ES-I3 (cell line): ENCODE measurements around the gene COL23A1.

Experiments
- H3K36me3 ChIP-seq: 2 replicates; pipeline ENCODE4 v1.6.1; 2013; ENCODE audit warnings: mild to moderate bottlenecking, low read length, control low read depth, moderate library complexity; ENCODE audit not compliant: insufficient read depth
- H3K4me1 ChIP-seq: 2 replicates; pipeline ENCODE4 v1.6.1; 2013; ENCODE audit warnings: mild to moderate bottlenecking, control low read depth, low read length; ENCODE audit not compliant: insufficient read depth
- H3K9ac ChIP-seq: 2 replicates; pipeline ENCODE4 v1.6.1; 2013; ENCODE audit warnings: low read depth, mild to moderate bottlenecking, low read length, moderate library complexity
- H3K9me3 ChIP-seq: 2 replicates; pipeline ENCODE4 v1.6.1; 2013; ENCODE audit warnings: mild to moderate bottlenecking, low read length, moderate library complexity; ENCODE audit not compliant: control insufficient read depth, insufficient read depth

Gene COL23A1

DNA sequence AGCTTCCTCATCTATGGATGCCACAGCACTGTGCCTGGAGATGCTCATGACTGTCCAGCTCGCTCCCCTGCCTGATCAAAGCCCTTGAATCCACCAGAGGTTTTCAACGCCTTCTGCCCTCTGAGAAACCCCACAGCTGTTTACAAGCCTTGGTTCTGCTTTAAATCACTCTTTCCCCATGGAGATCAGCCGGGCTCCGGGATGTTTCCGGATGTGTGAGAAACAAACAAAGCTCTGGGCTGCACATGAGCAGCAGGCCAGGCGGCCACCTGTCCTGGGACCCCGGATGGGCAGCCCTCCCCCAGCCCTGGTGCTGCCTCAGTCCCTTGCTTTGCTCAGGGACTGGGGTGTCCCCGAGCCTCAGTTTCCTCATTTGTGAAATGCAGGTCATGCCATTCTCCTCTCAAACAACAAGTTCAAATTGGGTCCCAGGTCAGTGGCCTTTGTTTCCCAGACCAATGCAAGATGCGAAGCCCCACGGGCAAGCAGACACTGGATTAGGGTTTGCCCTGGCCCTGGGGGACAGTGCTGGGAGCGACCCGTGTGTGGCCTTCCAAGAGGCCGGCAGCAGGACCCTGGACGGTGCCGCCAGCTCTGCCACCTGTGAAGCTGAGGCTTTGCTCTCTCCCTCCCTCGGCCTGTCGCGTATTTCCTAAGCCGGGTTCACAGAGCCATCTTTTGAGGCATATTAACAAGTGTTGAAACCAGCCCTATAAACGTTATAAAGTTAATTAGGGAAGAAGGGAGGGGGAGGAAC is 315.2 kb downstream of the COL23A1 start:
- Histone ChIP-seq H3K36me3 (no peaks in the 10 kb centered on the region), H3K4me1 (no peaks in the 10 kb centered on the region), H3K9me3 (no peaks in the 10 kb centered on the region), H3K9ac (no peak overlapping the region)

DNA sequence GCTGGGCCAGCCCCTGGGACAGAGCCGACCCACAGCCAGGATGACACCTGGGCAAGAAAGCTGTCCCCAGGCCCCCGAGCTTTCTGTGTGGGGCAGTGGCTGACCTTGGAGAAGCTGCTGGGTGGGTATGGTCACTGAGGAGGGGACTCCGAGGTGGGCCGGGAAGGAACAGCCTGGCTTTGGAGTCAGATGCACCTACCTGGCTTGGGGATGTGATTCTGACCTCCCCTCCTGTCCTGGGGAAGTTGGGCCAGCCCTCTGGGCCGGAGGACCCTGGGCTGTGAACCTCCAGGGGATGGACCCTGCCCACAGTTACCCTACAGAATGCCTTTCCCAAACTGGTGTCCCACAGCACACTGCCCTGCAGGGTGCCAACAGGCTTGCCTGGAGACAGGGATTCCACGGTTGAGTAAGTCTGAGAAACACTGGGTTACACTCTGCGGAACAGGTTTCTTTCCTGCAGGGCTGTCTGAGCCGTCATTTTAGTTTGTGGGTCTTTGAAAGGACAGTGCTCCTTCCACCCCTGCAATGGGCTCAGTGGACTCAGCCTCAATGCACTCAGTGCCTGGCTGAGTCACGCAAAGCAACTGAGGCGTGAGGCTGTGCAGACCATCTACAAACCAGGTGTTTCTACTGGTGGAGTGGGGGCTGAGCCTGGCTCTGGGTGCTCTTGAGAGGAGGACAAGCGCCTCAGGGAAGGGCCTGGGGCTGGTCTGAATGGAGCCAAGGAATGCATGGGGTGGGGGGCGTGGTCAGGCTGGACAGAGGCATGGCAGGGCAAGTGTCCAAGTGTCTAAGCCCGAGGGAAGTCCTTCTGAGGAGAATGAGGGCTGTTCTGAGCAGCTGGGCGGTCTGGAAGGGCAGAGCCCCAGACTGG is 316.3 kb downstream of the COL23A1 start:
- Histone ChIP-seq H3K9ac (no peak overlapping the region), H3K9me3 (no peaks in the 10 kb centered on the region), H3K36me3 (no peaks in the 10 kb centered on the region), H3K4me1 (no peaks in the 10 kb centered on the region)

DNA sequence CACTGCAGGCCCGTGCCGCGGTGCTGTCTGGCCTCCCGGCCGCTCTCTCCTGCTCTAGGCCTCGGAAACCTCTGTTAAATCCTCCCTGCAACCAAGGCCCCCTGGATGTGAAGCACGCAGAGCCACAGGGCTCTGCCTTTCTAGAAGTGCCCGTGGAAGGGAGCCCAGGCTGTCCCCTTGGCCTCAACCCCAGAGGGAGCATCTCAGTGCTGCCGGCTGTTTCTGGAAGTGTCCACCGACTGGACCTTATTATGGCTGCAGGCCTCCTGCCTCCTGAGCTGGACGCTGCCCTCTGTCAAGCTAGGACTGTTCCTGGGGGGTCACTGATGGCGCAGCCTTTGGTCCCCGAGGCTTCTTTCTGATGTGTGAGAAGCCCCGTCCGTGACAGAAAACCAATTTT is 317.2 kb downstream of the COL23A1 start:
- Histone ChIP-seq H3K9me3 (no peaks in the 10 kb centered on the region), H3K36me3 (no peaks in the 10 kb centered on the region), H3K9ac (no peak overlapping the region), H3K4me1 (no peaks in the 10 kb centered on the region)

DNA sequence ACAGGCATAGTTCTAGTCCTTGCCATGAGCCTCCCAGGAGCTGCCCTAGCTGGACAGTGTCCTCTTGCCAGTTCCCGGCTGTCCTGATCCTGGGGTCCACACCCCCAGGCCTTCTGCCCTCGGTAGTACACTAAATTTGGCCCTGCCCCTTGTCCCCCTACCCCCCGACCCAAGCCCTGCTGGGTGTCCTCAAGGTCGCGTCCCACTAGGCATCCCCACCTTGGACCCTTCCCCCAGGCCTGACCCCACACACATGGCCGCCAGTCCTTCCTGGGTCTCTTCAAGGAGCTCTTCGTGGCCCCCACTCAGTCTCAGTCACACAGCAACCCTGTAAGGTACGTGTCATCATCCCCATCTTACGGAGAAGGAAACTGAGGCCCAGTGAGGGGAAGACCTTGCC is 317.6 kb downstream of the COL23A1 start:
- no peaks in the 10 kb centered on the region for H3K9me3 ChIP-seq
- H3K9ac ChIP-seq: no peak overlapping the region
- no peaks in the 10 kb centered on the region for H3K36me3 ChIP-seq
- H3K4me1 ChIP-seq: no peaks in the 10 kb centered on the region

DNA sequence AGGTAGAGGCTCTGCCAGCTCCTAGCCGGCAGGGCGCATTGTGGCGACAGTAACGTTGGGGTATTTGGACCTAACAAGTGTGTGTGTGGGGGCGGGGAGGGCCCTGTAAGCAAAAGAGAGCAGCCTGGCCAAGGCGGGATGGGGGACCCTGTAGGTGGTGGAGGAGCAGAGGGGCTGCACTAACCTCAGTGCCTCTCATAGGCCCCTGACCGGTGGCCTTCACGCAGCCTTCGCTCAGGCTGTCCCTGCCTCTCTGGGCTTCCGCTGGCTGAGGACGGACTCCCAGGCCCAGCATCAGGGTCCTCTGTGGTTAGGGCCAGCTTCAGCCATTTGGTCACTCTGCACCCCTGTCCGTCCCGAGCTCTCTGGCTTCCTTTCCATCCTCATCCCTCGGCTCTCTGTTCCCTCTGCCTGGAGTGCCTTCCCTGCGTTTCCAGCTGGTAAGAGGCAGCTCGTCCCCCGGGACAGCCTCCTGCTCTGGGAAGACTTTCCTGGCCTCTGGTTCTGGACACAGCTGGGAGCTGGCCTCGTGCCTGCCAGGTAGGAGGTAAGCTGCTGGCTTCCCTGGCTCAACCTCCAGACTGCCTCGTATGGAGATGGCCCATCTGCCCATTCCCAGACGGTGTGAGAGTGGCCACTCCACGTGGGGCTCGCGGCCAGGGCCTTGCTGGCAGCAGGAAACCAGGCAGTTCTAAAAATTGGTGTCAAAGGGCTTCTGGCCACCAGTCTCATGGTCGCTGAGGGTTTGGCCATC is 318.3 kb downstream of the COL23A1 start:
- Histone ChIP-seq H3K9ac (no peak overlapping the region), H3K9me3 (no peaks in the 10 kb centered on the region), H3K36me3 (no peaks in the 10 kb centered on the region), H3K4me1 (no peaks in the 10 kb centered on the region)

DNA sequence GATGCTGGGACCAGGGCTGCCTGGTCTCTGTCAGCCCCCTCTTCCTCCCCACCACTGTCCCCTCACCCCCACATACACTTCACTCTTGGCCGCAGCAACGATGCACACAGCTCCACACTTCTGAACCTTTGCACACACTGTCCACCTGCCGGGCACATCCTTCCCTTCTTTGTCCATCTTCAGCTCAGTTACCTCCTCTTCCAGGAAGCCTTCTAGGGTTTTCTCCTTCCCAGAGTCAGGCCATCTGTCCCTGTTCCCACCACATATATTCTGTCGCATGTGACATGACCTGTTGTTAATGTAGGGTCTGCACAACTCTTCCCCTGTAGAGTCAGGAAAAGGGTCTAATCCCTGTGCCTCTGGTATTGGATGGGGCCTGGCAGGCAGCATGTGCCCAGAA is 319.0 kb downstream of the COL23A1 start:
- H3K4me1 ChIP-seq: no peaks in the 10 kb centered on the region
- no peak overlapping the region for H3K9ac ChIP-seq
- no peaks in the 10 kb centered on the region for H3K9me3 ChIP-seq
- H3K36me3 ChIP-seq: no peaks in the 10 kb centered on the region

DNA sequence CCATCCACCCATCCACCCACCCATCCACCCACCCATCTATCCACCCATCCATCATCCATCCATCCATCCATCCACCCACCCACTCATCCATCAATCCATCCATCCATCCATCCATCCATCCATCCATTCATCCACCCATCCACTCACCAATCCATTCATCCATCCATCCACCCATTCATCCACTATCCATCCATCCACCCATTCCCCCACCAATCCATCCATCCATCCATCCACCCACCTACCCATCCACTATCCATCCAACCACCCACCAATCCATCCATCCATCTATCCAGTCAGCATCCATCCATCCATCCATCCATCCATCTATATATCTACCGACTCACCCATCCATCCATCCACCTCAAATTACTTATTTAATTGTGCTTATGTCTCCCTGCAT is 320.7 kb downstream of the COL23A1 start:
- Histone ChIP-seq H3K9ac (no peak overlapping the region), H3K4me1 (no peaks in the 10 kb centered on the region), H3K9me3 (no peaks in the 10 kb centered on the region), H3K36me3 (no peaks in the 10 kb centered on the region)

DNA sequence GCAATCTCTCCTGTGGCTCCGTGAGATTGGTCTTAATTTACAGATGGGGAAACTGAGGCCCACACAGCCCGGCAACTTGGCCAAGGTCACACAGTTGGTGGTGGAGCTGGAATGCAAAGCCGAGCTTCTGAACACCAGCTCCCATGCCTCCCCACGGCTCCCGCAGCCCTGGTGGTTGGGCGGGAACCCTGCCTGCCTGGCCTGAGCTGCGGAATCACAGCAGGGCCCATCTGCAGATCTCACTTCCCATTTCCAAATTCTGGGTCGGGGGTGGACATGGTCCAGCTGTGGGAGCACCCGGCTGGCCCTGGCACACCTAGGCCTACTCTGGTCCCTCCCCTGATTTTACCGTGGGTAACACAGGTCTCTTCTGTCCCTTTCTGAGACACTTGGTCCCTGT is 322.3 kb downstream of the COL23A1 start:
- no peak overlapping the region for H3K9ac ChIP-seq
- no peaks in the 10 kb centered on the region for H3K36me3 ChIP-seq
- no peaks in the 10 kb centered on the region for H3K4me1 ChIP-seq

DNA sequence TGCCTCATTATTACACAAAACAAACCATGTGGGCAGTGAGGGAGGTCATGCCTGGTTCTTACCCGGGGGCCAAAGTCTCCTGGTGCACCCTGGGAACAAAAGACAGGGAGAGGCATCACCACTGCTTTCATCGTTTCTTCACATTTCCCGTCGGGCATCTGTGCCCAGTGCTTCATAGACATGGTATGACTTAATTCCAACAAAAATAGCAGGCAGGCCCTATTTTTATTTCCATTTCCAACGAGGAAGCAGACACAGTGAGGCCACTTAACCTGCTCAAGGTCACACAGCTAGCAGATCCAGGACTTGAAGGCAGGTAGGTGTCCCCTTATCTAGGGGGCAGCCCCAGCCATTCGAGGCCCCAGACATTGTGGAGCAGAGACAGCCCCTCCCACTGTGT is 322.9 kb downstream of the COL23A1 start:
- Histone ChIP-seq H3K36me3 (no peaks in the 10 kb centered on the region), H3K9me3 (no peaks in the 10 kb centered on the region), H3K4me1 (no peaks in the 10 kb centered on the region), H3K9ac (no peak overlapping the region)

More for the DNA sequence above, 322.3 kb downstream of the COL23A1 start:
- H3K9me3 ChIP-seq: no peaks in the 10 kb centered on the region

DNA sequence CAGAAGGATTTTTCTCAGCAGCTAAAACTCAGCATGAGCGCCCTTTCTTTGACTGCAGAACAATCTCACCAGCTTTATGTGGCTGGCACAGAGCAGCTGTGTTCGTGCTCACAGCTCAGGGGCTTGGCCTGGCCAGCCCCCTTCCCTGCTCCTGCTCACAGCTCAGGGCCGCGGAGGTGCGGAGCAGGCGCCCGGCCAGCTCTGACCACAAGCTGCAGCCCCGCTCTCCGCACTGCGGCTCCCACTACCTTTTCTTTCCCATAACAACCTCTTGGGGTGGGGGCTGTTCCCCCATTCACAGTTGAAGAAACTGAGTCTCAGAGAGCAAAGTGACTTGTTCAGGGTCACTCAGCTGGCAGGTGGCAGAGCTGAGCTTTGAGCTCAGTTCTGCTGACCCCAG is 323.6 kb downstream of the COL23A1 start:
- H3K9ac ChIP-seq: no peak overlapping the region
- H3K9me3 ChIP-seq: no peaks in the 10 kb centered on the region
- H3K4me1 ChIP-seq: no peaks in the 10 kb centered on the region
- H3K36me3 ChIP-seq: no peaks in the 10 kb centered on the region

DNA sequence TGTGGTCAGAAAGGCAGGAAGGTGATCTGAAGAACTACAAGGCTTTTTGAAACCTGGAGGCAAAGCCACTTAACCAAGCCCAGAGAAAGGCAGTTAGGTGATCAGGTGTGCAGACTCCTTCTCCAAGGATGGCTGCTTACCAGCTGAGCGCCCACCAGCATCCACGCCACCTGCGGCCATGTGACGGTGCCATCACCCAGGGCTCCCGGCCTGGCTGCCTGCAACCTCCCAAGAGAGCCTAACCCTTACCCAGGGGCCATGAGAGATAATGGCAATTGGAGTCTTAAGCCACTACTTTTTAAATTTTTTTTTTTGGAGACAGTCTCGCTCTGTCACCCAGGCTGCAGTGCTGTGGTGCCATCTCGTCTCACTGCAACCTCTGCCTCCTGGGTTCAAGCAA is 324.4 kb downstream of the COL23A1 start:
- no peaks in the 10 kb centered on the region for H3K4me1 ChIP-seq
- H3K36me3 ChIP-seq: no peaks in the 10 kb centered on the region
- no peak overlapping the region for H3K9ac ChIP-seq
- H3K9me3 ChIP-seq: no peaks in the 10 kb centered on the region

DNA sequence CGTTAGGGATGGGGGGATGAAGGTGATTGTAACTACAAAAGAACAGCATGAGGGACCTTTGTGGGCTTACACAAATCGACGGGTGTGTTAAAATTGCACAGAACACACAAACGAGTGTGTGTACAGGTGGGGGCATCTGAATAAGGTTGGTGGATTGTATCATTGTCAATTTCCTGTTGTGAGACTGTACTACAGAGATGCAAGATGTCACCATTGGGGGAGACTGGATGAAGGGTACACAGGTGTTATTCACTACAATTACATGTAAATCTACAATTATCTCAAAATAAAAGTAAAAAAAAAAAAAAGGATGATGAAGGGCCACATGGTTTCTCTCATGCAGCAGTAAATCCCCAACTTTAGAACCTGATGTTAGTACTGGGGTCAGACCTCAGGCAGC is 326.1 kb downstream of the COL23A1 start:
- no peaks in the 10 kb centered on the region for H3K9me3 ChIP-seq
- no peaks in the 10 kb centered on the region for H3K4me1 ChIP-seq
- no peaks in the 10 kb centered on the region; the same call in 1 of the 2 replicates for H3K36me3 ChIP-seq
- no peak overlapping the region for H3K9ac ChIP-seq

DNA sequence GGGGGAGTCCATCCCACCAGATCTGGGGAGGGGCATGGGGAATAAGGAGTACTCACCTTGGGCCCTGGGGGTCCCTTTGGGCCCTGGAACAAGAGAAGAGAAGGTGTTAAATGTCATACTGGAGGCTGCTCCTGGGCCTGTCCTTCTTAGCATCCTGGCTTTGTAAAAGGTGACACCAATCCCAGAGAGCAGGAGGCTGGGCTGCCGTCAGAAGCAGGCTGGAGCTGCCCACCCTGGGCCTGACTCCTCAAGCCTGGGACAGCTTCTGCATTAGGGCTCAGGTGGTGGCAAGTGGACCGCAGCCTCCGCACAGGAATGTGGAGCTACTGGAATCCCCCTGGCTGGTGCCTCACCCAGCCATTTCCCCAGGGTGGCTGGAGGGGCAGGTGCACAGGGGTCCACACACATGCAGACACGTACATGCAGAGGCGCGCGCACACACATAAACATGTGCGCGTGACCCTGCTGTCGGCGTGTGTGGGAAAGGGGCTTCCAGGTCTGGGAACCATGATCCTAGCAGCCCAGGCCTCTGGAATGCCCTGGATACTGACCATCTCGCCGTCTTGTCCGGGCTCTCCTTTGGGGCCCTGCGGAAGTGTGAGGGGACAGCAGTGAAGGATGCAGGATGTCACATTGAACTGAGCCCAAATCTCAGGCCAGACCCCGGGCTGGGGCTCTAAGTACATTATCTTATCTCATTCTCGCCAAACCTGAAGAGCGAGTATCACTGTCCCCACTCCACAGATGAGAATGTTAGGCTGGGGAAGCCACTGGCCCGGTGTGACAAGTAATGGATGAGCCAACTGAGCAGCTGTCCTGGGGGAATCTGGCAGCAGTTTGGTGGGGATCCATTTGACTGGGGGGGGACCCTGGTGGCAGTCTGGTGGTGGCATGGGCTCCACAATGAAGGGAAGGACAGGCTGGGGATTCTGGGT is 328.3 kb downstream of the COL23A1 start:
- Histone ChIP-seq H3K4me1 (no peaks in the 10 kb centered on the region), H3K36me3 (no peaks in the 10 kb centered on the region; the same call in 1 of the 2 replicates), H3K9ac (no peak overlapping the region), H3K9me3 (no peaks in the 10 kb centered on the region)
